OCI-LY7 (cell line): Measurements from ENCODE around the gene RLN3. TPM values are rescaled to one million over a fixed set of nuclear protein-coding genes. Genes with fewer than 3 reads are reported as not detected.
"Not testable (repeated sequence)": the region's sequence is repeated elsewhere in the genome, so short reads cannot be mapped to it uniquely, and the experiment has no call there.

Source experiments
- BruUV-seq: library from RNA; stranded (reverse); fragments of 400-500 nt; replicated peaks from 2 replicates; lab custom pipeline; 2021; lab: Mats Ljungman, UMichigan
- CTCF ChIA-PET: fragments of 300-600 bp; sonication (Branson Sonifier 250); formaldehyde crosslinking; loops from one replicate; lab custom pipeline; 2022; ENCODE audit warnings: antibody characterized with exemption; ENCODE audit not compliant: unreplicated experiment; lab: Charles Lee
- POLR2A ChIA-PET: fragments of 300-600 bp; sonication (Branson Sonifier 250); formaldehyde crosslinking; loops from one replicate; lab custom pipeline; 2022; ENCODE audit warnings: antibody characterized with exemption; lab: Charles Lee
- DNase-seq: peaks from one replicate; pipeline ENCODE4 v3.0.0-alpha.2; 2015; ENCODE audit warnings: low spot score
- H2AFZ ChIP-seq: fragments of 200-600 bp; sonication (generic), shearing (Covaris generic); 2 replicates; pipeline ENCODE4 v1.6.1; 2014; ENCODE audit warnings: mild to moderate bottlenecking, antibody characterized with exemption, low read length, moderate library complexity
- H3K27ac ChIP-seq: fragments of 200-600 bp; sonication (generic); 2 replicates; pipeline ENCODE4 v1.5.1; 2014; ENCODE audit warnings: mixed run types, low read depth, mild to moderate bottlenecking, moderate library complexity, low read length, inconsistent platforms; ENCODE audit not compliant: poor library complexity, severe bottlenecking
- H3K36me3 ChIP-seq: fragments of 200-600 bp; sonication (generic); 2 replicates; pipeline ENCODE4 v1.6.1; 2014; ENCODE audit warnings: mild to moderate bottlenecking, antibody characterized with exemption, low read length, moderate library complexity, mixed read lengths; ENCODE audit not compliant: insufficient read depth
- H3K4me1 ChIP-seq: fragments of 200-600 bp; sonication (generic); 2 replicates; pipeline ENCODE4 v1.5.1; 2014; ENCODE audit warnings: mild to moderate bottlenecking, low read length; ENCODE audit not compliant: insufficient read depth, poor library complexity, severe bottlenecking
- H3K4me2 ChIP-seq: fragments of 200-600 bp; sonication (generic); 2 replicates; pipeline ENCODE4 v1.6.1; 2014; ENCODE audit warnings: mild to moderate bottlenecking, low read length
- H3K4me3 ChIP-seq: fragments of 200-600 bp; sonication (generic); 2 replicates; pipeline ENCODE4 v1.5.1; 2014; ENCODE audit warnings: mild to moderate bottlenecking, low read depth, low read length; ENCODE audit not compliant: poor library complexity, severe bottlenecking
- H3K79me2 ChIP-seq: fragments of 200-600 bp; sonication (generic); 2 replicates; pipeline ENCODE4 v1.6.1; 2016; ENCODE audit warnings: low read depth, mild to moderate bottlenecking, low read length, moderate library complexity, mixed read lengths; ENCODE audit not compliant: insufficient read depth
- H3K9me2 ChIP-seq: fragments of 200-600 bp; sonication (generic); 2 replicates; pipeline ENCODE4 v1.6.1; 2016; ENCODE audit warnings: mild to moderate bottlenecking, low read length, mixed read lengths; ENCODE audit not compliant: insufficient read depth
- H3K9me3 ChIP-seq: fragments of 200-600 bp; sonication (generic); 2 replicates; pipeline ENCODE4 v1.6.1; 2014; ENCODE audit warnings: mild to moderate bottlenecking, mixed run types, low read length, mixed read lengths
- H4K20me1 ChIP-seq: fragments of 200-600 bp; sonication (generic); 2 replicates; pipeline ENCODE4 v1.6.1; 2014; ENCODE audit warnings: mild to moderate bottlenecking, antibody characterized with exemption, low read length, moderate library complexity, mixed read lengths; ENCODE audit not compliant: insufficient read depth
- CTCF ChIP-seq: fragments of 200-600 bp; sonication (generic); conservative IDR thresholded peaks from 2 replicates; pipeline ENCODE4 v1.5.1; 2014; ENCODE audit warnings: mild to moderate bottlenecking, antibody characterized with exemption, low read length, moderate library complexity, mixed read lengths
- EZH2phosphoT487 ChIP-seq: fragments of 200-600 bp; sonication (generic); IDR thresholded peaks from 2 replicates; pipeline ENCODE4 v1.6.1; 2018; ENCODE audit warnings: low read depth, borderline replicate concordance, mild to moderate bottlenecking, mixed run types, antibody characterized with exemption, low read length, moderate library complexity, mixed read lengths
- intact Hi-C: fragments of 100-400 bp; cut with micrococcal nuclease; formaldehyde crosslinking; loops from one replicate; pipeline ENCODE4 v1.10.0; 2022; ENCODE audit not compliant: unreplicated experiment
- total RNA-seq, 2 experiments: library from RNA; depleted of rRNA in 1 of 2; stranded (reverse); fragments of >200 nt in 1 of 2; shearing (Covaris generic) in 1 of 2; gene quantifications; 2 replicates each; pipeline ENCODE4 v1.2.3, GENCODE V29; 2014 to 2022

The RLN3 gene
- total RNA-seq, 2 experiments from 2014 or later = not detected

- Histone ChIP-seq H3K27ac (no peak overlapping the region), H2AFZ (no peak overlapping the region), H3K9me3 (no peaks in the 10 kb centered on the region), H3K9me2 (no peaks in the 10 kb centered on the region), H3K79me2 (no peaks in the 10 kb centered on the region), H3K4me2 (no peak overlapping the region), H3K36me3 (peaks cover 9% of the 10 kb centered on the region), H3K4me3 (no peak overlapping the region), H4K20me1 (no peaks in the 10 kb centered on the region), H3K4me1 (no peaks in the 10 kb centered on the region)
- POLR2A ChIA-PET = interaction anchor here (0.7 kb wide), 1 partner anchor 168 kb away, joined by 4 read pairs; no protein-coding TSS in a partner anchor
- CTCF ChIA-PET = interaction anchor here (0.5 to 0.6 kb wide), 2 partner anchors 13 to 176 kb away, joined by 3 read pairs; no protein-coding TSS in a partner anchor
- DNase-seq = peak; percentile 67
- intact Hi-C loops = no loop called here
- no TSS peak for BruUV-seq
- TF ChIP-seq EZH2phosphoT487 (no peak), CTCF (peak; percentile 97)
Observed at GRCh38 chr19:14048443-14049153, 20.6 kb downstream of the RLN3 start.

- no peak for DNase-seq
- H3K9me3 ChIP-seq = no peaks in the 10 kb centered on the region
- TF ChIP-seq CTCF = no peak
- no peak for TF ChIP-seq EZH2phosphoT487
- ChIA-PET CTCF (interaction anchor here (1.1 kb wide), 1 partner anchor 10 kb away, joined by 3 read pairs; no protein-coding TSS in a partner anchor), POLR2A (no interaction called here)
- BruUV-seq = no TSS peak
- H3K4me3 ChIP-seq = no peak overlapping the region
- H3K4me2 ChIP-seq = no peak overlapping the region
- intact Hi-C loops = no loop called here
- H3K4me1 ChIP-seq = no peaks in the 10 kb centered on the region
- H3K27ac ChIP-seq = no peak overlapping the region
- no peaks in the 10 kb centered on the region for H3K9me2 ChIP-seq
- H3K79me2 ChIP-seq = no peaks in the 10 kb centered on the region
- no peaks in the 10 kb centered on the region for H4K20me1 ChIP-seq
- peaks cover 9% of the 10 kb centered on the region for H3K36me3 ChIP-seq
- H2AFZ ChIP-seq = no peak overlapping the region
Observed at GRCh38 chr19:14050512-14050911, 22.6 kb downstream of the RLN3 start.

- BruUV-seq, POLR2A ChIA-PET, H3K4me3 ChIP-seq, H3K27ac ChIP-seq, H3K9me3 ChIP-seq, intact Hi-C loops, H2AFZ ChIP-seq, H3K4me2 ChIP-seq, DNase-seq, H3K79me2 ChIP-seq, H3K9me2 ChIP-seq, H4K20me1 ChIP-seq, H3K36me3 ChIP-seq, H3K4me1 ChIP-seq: not testable (repeated sequence)
- CTCF ChIA-PET = interaction anchor here (1.1 kb wide), 1 partner anchor 9 kb away, joined by 3 read pairs; no protein-coding TSS in a partner anchor
Observed at GRCh38 chr19:14050961-14051360, 23.0 kb downstream of the RLN3 start.
